Measurements from ENCODE around the gene SLC25A44.
A peak's percentile ranks its signal among the peaks of the same experiment; 100 is the strongest.

GRCh38 chr1:156212833-156213643 is 19.1 kb downstream of the SLC25A44 start, which contains the start of gene PMF1:
- TF ChIP-seq EP300 (IDR thresholded peaks at IDR 0.05) (no peak), ESRRA (IDR thresholded peaks at IDR 0.05; ENCODE audit: borderline replicate concordance, low read length) (no peak), JUN (IDR thresholded peaks at IDR 0.05) (peak; percentile 55 to 90; a peak in 4 of 5 replicates), FOSB (CRISPR knock-in tag; IDR thresholded peaks at IDR 0.05) (no peak), MYC (IDR thresholded peaks at IDR 0.05; ENCODE audit: borderline replicate concordance, low read length) (no peak), FOSL2 (IDR thresholded peaks at IDR 0.05) (no peak), FOSL2 (CRISPR knock-in tag; IDR thresholded peaks at IDR 0.05) (no peak), NFE2L2 (conservative IDR thresholded peaks at IDR 0.05; ENCODE audit: low read length) (no peak), SMC3 (IDR thresholded peaks at IDR 0.05) (no peak), CEBPB (IDR thresholded peaks at IDR 0.05) (no peak), MAZ (IDR thresholded peaks at IDR 0.05; ENCODE audit: borderline replicate concordance, low read depth, low read length) (no peak), POLR2A (IDR thresholded peaks at IDR 0.05; ENCODE audit: low read length) (peak; percentile 67), KDM5A (IDR thresholded peaks at IDR 0.05) (no peak)
- TF ChIP-seq, protein P1, sequence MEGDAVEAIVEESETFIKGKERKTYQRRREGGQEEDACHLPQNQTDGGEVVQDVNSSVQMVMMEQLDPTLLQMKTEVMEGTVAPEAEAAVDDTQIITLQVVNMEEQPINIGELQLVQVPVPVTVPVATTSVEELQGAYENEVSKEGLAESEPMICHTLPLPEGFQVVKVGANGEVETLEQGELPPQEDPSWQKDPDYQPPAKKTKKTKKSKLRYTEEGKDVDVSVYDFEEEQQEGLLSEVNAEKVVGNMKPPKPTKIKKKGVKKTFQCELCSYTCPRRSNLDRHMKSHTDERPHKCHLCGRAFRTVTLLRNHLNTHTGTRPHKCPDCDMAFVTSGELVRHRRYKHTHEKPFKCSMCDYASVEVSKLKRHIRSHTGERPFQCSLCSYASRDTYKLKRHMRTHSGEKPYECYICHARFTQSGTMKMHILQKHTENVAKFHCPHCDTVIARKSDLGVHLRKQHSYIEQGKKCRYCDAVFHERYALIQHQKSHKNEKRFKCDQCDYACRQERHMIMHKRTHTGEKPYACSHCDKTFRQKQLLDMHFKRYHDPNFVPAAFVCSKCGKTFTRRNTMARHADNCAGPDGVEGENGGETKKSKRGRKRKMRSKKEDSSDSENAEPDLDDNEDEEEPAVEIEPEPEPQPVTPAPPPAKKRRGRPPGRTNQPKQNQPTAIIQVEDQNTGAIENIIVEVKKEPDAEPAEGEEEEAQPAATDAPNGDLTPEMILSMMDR (IDR thresholded peaks at IDR 0.05): no peak
